Stimulated activated naive CD8-positive, alpha-beta T cell treated with anti-CD3 and anti-CD28 coated beads, Interleukin-15, Interleukin-2, amounts not matched to agents 100 ng/mL and 50 ng/mL, for 24 hours (primary cell): Measurements from ENCODE around the gene CASS4.

Experiments
- H3K27ac Mint-ChIP-seq: one replicate; pipeline ENCODE4 v1.8.0; 2021; ENCODE audit warnings: mild to moderate bottlenecking, mixed read lengths
- H3K27me3 Mint-ChIP-seq: one replicate; pipeline ENCODE4 v1.8.0; 2021; ENCODE audit warnings: mixed read lengths
- H3K36me3 Mint-ChIP-seq: one replicate; pipeline ENCODE4 v1.8.0; 2021; ENCODE audit warnings: low read depth, mixed read lengths
- H3K4me1 Mint-ChIP-seq: one replicate; pipeline ENCODE4 v1.8.0; 2021; ENCODE audit warnings: low read depth, mixed read lengths
- H3K4me3 Mint-ChIP-seq: one replicate; pipeline ENCODE4 v1.8.0; 2021; ENCODE audit warnings: mild to moderate bottlenecking, mixed read lengths
- H3K9me3 Mint-ChIP-seq: one replicate; pipeline ENCODE4 v1.8.0; 2021; ENCODE audit warnings: mixed read lengths

Gene CASS4

GRCh38 chr20:56439771-56440291, 27.8 kb downstream of the CASS4 start:
- Mint-ChIP-seq H3K27me3 (no peaks in the 10 kb centered on the region), H3K4me1 (peaks cover 71% of the 10 kb centered on the region), H3K9me3 (no peaks in the 10 kb centered on the region), H3K27ac (peak overlapping the region; percentile 97), H3K4me3 (peak overlapping the region; percentile 74), H3K36me3 (peaks cover 12% of the 10 kb centered on the region)

- Mint-ChIP-seq H3K9me3 (no peaks in the 10 kb centered on the region), H3K27me3 (no peaks in the 10 kb centered on the region), H3K36me3 (peaks cover 17% of the 10 kb centered on the region), H3K4me1 (peaks cover 65% of the 10 kb centered on the region), H3K27ac (peak overlapping the region; percentile 97), H3K4me3 (peak overlapping the region; percentile 74)
Measured at GRCh38 chr20:56440346-56441007, 28.4 kb downstream of the CASS4 start.

- peak overlapping the region; percentile 83 for H3K27ac Mint-ChIP-seq
- H3K9me3 Mint-ChIP-seq: no peaks in the 10 kb centered on the region
- H3K36me3 Mint-ChIP-seq: peaks cover 17% of the 10 kb centered on the region
- H3K27me3 Mint-ChIP-seq: no peaks in the 10 kb centered on the region
- H3K4me1 Mint-ChIP-seq: peaks cover 53% of the 10 kb centered on the region
- H3K4me3 Mint-ChIP-seq: peak overlapping the region; percentile 40
Measured at GRCh38 chr20:56442389-56443365, 30.6 kb downstream of the CASS4 start.

- no peak overlapping the region for H3K4me3 Mint-ChIP-seq
- no peaks in the 10 kb centered on the region for H3K9me3 Mint-ChIP-seq
- peaks cover 23% of the 10 kb centered on the region for H3K36me3 Mint-ChIP-seq
- peak overlapping the region; percentile 45 for H3K27ac Mint-ChIP-seq
- H3K27me3 Mint-ChIP-seq: no peaks in the 10 kb centered on the region
- peaks cover 43% of the 10 kb centered on the region for H3K4me1 Mint-ChIP-seq
Measured at GRCh38 chr20:56443654-56444540, 31.8 kb downstream of the CASS4 start.

DNA sequence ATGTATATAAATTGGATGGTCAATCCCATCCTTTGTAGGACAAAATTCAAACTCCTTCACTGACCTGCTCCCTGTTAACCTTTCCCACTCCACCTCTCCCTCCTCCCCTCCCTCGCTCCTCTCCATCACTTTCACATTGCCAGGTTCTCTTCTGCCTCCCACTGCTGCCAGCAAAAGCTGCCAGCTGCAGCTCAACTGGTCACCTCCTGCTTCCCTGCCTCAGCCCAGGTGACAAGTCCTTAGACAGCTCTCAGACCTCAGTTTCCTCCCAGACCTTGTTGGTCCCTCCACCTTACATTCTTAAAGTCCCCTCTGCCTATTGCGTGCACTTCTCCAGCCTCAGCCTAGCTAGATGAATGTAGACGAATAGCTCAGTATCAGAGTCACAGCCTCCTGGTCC, 33.1 kb downstream of the CASS4 start:
- Mint-ChIP-seq H3K4me3 (no peak overlapping the region), H3K4me1 (peaks cover 31% of the 10 kb centered on the region), H3K9me3 (no peaks in the 10 kb centered on the region), H3K27ac (peak overlapping the region; percentile 5), H3K36me3 (peaks cover 22% of the 10 kb centered on the region), H3K27me3 (no peaks in the 10 kb centered on the region)

GRCh38 chr20:56445540-56445939, 33.5 kb downstream of the CASS4 start:
- Mint-ChIP-seq H3K27me3 (no peaks in the 10 kb centered on the region), H3K4me1 (peaks cover 26% of the 10 kb centered on the region), H3K27ac (no peak overlapping the region), H3K36me3 (peaks cover 19% of the 10 kb centered on the region), H3K9me3 (no peaks in the 10 kb centered on the region), H3K4me3 (no peak overlapping the region)

- H3K27me3 Mint-ChIP-seq: no peaks in the 10 kb centered on the region
- H3K4me3 Mint-ChIP-seq: no peak overlapping the region
- H3K27ac Mint-ChIP-seq: no peak overlapping the region
- peaks cover 26% of the 10 kb centered on the region for H3K36me3 Mint-ChIP-seq
- H3K9me3 Mint-ChIP-seq: no peaks in the 10 kb centered on the region
- peaks cover 20% of the 10 kb centered on the region for H3K4me1 Mint-ChIP-seq
Measured at GRCh38 chr20:56447227-56447626, 35.2 kb downstream of the CASS4 start.

DNA sequence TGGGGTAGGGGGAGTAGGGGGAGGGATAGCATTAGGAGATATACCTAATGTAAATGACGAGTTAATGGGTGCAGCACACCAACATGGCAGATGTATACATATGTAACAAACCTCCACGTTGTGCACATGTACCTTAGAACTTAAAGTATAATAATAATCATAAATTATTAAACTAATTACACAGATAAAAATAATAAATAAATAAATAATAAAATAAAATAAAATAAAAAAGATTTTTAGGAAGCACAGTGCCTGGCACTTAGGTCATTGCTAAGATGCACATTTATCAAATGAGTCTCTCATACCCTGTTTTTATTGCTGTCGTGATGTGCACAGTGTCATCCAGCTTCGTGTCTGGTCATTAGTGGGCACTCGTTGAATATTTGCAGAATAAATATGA, 37.4 kb downstream of the CASS4 start:
- H3K27ac Mint-ChIP-seq: no peak overlapping the region
- peaks cover 22% of the 10 kb centered on the region for H3K36me3 Mint-ChIP-seq
- no peaks in the 10 kb centered on the region for H3K9me3 Mint-ChIP-seq
- no peak overlapping the region for H3K4me3 Mint-ChIP-seq
- H3K4me1 Mint-ChIP-seq: peaks cover 23% of the 10 kb centered on the region
- H3K27me3 Mint-ChIP-seq: no peaks in the 10 kb centered on the region

DNA sequence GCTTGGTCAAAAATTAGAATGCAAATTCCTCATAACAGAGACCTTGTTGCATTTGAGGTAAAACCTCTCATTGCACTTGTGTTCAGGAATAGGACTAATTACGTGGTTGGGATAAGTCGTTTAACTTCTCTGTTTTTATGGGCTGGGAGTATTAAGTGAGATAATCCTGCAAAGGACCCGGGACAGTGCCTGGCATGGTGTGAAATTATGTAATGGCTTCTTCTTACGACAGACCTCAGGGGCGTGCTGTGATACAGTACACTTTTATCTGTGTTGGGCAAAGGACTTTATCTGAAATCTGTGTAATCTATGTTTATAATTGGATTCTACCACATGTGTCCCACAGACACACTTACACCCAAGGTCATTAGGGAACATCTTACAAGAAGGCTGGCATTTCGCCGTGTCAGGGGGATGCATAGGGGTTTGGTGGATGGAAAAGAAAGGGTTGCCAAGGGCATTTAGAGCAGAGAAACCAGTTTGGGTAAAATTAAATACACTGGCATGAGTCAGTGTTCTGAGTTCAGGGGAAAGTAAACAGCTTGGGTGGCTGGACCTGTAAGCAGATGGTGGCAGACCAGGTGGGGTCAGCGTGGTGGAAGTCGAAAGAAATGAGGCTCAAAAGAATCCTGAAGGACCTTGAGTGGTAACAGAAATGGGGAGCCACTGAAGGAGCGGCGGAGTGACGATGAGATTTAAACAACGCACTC, 39.2 kb downstream of the CASS4 start:
- Mint-ChIP-seq H3K36me3 (peaks cover 16% of the 10 kb centered on the region), H3K4me3 (no peak overlapping the region), H3K27me3 (no peaks in the 10 kb centered on the region), H3K27ac (no peak overlapping the region), H3K4me1 (peaks cover 37% of the 10 kb centered on the region), H3K9me3 (no peaks in the 10 kb centered on the region)

GRCh38 chr20:56453352-56453751, 41.3 kb downstream of the CASS4 start:
- Mint-ChIP-seq H3K36me3 (peaks cover 17% of the 10 kb centered on the region), H3K27ac (peak overlapping the region; percentile 89), H3K4me3 (no peak overlapping the region), H3K27me3 (no peaks in the 10 kb centered on the region), H3K4me1 (peaks cover 37% of the 10 kb centered on the region), H3K9me3 (no peaks in the 10 kb centered on the region)

- peaks cover 13% of the 10 kb centered on the region for H3K36me3 Mint-ChIP-seq
- no peaks in the 10 kb centered on the region for H3K9me3 Mint-ChIP-seq
- H3K27me3 Mint-ChIP-seq: no peaks in the 10 kb centered on the region
- peaks cover 37% of the 10 kb centered on the region for H3K4me1 Mint-ChIP-seq
- H3K27ac Mint-ChIP-seq: peak overlapping the region; percentile 89
- H3K4me3 Mint-ChIP-seq: peak overlapping the region; percentile 1
Measured at GRCh38 chr20:56454754-56455153, 42.7 kb downstream of the CASS4 start.

DNA sequence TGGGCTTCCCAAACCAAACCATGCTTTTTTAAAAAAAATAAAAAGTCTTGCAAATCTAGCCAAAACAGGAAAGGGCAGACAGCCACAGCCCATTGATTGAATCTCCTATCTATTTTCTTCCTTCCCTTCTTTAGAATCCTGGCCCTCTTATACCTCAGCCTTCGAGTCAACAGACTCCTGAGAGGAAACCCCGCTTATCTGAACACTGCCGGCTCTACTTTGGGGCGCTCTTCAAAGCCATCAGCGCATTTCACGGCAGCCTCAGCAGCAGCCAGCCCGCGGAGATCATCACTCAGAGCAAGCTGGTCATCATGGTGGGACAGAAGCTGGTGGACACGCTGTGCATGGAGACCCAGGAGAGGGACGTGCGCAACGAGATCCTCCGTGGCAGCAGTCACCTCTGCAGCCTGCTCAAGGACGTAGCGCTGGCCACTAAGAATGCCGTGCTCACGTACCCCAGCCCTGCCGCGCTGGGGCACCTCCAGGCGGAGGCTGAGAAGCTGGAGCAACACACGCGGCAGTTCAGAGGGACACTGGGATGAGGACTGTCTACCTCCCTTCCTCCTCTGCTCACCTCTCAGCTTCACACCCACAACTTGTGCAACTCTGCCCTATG, 46.3 kb downstream of the CASS4 start:
- Mint-ChIP-seq H3K27me3 (no peaks in the 10 kb centered on the region), H3K4me1 (peaks cover 48% of the 10 kb centered on the region), H3K9me3 (no peaks in the 10 kb centered on the region), H3K36me3 (peaks cover 3% of the 10 kb centered on the region), H3K27ac (no peak overlapping the region), H3K4me3 (no peak overlapping the region)

DNA sequence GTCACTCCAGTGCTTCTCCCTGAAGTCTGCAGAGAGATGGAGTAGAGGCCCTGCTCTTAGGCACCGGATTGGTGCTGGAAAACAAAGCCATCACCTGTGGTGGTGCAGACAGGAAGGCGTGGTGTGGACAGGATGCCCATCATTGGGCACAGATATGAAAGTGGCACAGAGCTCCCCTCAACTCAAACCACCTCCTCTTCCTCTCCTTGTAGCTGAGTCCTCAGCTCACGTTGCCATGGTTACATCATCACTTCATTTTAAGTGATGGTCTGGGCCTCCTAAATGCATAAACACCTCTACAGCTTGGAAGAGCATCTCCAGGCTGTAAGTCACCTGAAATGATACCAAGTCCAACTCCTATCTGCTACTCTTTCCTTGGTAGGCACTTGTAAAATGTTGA, 48.4 kb downstream of the CASS4 start:
- H3K4me3 Mint-ChIP-seq: no peak overlapping the region
- H3K36me3 Mint-ChIP-seq: peaks cover 3% of the 10 kb centered on the region
- H3K9me3 Mint-ChIP-seq: no peaks in the 10 kb centered on the region
- H3K4me1 Mint-ChIP-seq: peaks cover 36% of the 10 kb centered on the region
- H3K27ac Mint-ChIP-seq: peak overlapping the region; percentile 40
- H3K27me3 Mint-ChIP-seq: no peaks in the 10 kb centered on the region
